ENCODE results near the gene GP2. TPM values are rescaled to one million over a fixed set of nuclear protein-coding genes. Genes with fewer than 3 reads are reported as not detected.
"Not testable (repeated sequence)": the region's sequence is repeated elsewhere in the genome, so short reads cannot be mapped to it uniquely, and the experiment has no call there.

GP2 gene
- total RNA-seq, 1 donor: not detected

DNA sequence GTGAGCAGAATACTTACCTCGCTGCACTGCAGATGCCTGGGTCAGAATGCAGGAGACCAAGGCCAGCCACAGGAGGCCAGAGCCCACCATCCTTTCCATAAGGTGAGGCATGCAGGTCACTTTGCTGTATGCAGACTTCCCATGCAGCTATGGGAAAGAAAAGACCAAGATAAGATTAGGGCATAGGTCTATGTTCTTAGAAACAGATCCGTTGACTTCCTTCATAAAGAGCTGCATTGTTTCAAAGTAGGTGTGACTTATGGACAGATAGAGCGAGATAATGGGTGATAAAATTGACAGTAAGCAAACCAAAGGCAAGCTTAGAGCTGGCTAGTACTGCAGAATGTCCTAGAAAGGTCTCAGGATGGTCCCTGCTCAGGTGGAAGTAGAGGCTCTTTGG is 992 bp downstream of the GP2 start:
- no peak for DNase-seq (ENCODE audit: low read depth in 2 of 3, low spot score in 2 of 3)

DNA sequence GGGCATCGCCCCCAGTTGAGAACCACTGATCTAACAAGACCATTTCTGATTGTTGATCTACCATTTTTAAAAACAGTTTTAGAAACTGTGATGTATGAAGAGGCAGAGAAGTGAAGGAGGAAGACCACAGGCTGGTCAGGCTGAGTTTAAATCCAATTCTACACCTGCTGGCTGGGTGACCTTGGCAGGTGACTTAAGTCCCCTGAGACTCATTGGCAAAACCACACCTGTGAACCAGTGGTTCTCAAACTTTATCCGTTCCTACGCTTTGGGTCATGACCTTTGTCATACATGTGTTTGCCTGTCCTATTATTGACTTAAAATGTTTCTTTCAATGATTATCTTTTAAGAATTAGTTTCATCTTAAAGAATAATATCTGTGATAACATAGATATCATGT is 2.3 kb downstream of the GP2 start:
- no peak for DNase-seq (ENCODE audit: low read depth in 2 of 3, low spot score in 2 of 3)

DNA sequence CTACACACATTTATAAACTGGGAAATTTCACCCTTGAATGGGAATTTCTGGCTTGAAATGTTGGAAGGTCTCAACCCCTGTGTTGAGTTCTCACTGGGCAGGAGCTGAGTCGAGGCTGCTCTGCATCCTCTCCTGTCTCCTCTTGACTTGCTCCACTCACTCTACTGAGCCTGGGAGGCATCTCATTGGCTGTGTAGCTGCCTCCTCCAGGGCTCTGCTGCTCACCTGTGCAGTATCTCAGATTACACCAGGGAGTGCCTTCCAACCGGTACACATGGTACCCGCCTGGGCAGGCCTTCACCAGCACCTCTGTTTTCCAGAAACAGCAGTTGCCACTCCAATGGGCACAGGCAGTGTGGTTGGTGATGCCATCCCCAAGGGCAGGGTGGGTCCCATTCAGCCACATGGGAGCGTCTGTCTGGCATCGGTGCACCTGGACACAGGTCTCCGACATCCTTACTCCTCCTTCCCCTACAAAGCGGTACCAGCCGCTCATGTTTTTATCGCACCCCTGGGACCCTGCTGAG is 3.7 kb downstream of the GP2 start:
- DNase-seq (ENCODE audit: low read depth in 2 of 3, low spot score in 2 of 3): no peak

DNA sequence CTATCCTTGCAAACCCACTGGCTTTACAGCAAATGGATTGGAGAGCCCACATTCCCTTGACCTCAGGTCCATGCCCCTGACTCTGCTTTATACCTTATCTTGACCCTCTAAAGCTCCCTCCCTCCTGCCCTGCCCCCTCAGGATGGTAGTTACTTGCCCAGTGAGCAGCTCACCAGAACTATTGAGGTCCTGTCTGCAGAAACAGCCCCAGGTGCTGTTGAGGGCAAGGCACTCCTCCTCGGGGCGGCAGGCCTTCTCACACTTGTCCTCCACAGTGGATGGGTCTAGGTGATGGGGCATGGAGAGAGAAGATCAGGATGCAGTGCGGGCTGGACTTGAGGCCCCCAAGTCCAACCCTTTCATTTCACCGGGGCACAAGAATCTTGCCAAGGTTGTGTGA is 4.6 kb downstream of the GP2 start:
- no peak for DNase-seq (ENCODE audit: low read depth in 2 of 3, low spot score in 2 of 3)

DNA sequence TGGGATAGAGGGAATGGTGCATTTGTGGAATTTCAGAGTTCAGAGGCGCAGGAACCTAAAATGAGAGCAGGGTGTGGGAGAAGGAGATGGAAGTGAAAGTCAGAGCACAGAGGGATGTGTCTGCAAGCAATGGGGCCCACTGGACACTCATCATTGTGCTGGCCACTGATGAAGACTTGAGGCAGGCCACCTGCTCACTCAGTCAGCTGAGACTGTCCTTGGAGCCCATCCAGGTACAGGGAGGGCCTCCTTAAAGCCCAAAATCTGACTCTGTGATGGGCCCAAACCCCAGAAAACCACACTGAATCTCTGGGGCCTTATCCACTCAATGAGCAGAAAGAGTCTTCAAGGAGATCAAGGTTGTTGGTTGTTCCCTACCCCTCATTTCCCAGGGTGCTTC is 5.6 kb downstream of the GP2 start:
- no peak for DNase-seq (ENCODE audit: low read depth in 2 of 3, low spot score in 2 of 3)

DNA sequence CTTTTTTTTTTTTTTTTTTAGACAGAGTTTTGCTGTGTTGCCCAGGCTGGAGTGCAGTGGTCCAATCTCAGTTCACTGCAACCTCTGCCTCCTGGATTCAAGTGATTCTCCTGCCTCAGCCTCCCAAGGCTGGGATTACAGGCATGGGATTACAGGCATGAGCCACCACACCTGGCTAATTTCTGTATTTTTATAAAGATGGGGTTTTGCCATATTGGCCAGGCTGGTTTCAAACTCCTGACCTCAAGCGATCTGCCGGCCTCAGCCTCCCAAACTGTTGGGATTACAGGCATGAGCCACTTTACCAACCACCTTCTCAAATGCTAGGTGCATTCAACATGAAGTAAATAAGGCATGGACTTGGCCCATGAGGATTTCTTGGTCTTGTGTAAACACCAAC is 6.3 kb downstream of the GP2 start:
- not testable (repeated sequence) for DNase-seq (ENCODE audit: low read depth in 2 of 3, low spot score in 2 of 3)

DNA sequence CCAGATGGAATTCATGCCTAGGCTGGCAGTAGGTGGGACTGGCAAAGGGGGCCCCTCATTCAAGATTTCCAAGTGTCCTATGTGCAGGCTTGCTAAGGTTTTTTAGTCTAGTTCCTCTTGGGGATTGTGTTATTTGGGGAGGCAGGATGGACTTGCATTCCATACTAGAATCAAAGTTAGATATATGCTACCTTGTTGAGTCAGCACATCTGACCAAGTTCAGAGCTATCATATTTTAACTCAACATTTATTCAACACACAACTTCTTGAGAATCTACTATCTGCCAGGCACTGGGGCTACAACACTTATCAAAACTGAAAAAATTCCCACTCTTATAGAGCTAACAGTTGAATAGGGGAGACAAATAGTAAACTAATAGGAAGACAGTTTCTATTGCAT is 6.7 kb downstream of the GP2 start:
- DNase-seq (ENCODE audit: low read depth in 2 of 3, low spot score in 2 of 3): no peak

DNA sequence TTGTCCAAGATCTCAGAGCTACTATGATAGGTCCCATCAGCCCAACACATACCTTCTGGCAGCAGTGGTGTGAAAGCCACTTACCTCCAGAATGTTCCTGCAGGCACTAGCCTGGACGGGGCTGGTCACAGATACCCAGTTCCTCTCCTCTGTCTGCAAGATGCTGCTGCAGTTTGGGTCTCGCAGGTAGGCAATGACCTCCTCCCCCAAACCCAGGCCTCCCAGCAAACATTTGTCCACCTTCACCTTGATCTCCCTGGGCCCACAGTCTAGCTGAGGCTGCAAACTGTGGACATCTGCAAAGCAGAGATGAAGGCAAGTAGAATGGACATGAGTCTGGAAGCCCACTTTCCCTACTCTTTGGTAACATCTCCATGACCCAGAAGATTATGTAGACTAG is 7.1 kb downstream of the GP2 start:
- DNase-seq (ENCODE audit: low read depth in 2 of 3, low spot score in 2 of 3): no peak

DNA sequence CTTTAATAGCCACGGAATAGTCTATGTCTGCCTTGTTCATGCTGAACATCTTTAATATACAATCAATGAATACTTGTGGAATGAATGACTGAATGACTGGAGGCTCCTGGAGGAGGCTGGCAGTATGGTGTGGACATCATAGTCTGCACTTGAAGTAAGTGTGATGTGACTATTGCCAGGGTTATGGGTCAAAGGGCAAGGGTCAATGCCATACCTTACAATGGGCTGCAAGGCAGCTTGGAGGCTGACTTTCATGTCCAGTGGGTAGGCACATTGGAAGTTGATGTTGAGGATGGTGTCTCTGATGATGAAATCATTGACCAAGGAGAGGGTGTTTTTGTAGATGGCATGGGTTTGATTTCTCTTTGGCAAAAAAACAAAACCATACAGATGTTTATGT is 7.9 kb downstream of the GP2 start:
- no peak for DNase-seq (ENCODE audit: low read depth in 2 of 3, low spot score in 2 of 3)

DNA sequence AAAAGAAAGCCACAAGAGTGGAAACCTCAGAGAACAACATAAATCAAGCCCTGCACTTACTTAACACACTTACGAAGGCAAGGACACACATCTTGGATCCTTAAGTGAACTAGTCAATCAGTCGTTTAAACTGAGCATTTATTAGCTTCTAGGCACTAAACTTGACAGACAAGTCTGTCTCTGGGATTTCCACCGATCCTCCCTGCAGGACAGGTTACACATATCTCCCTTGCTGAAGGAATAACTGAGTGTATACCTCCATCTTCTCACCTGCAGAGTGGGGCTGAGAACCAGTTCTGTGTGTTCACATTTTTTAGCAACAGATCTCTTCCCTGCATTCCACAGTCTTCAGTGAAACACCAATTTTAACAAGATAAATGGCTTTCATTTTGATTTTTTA is 8.9 kb downstream of the GP2 start:
- no peak for DNase-seq (ENCODE audit: low read depth in 2 of 3, low spot score in 2 of 3)

DNA sequence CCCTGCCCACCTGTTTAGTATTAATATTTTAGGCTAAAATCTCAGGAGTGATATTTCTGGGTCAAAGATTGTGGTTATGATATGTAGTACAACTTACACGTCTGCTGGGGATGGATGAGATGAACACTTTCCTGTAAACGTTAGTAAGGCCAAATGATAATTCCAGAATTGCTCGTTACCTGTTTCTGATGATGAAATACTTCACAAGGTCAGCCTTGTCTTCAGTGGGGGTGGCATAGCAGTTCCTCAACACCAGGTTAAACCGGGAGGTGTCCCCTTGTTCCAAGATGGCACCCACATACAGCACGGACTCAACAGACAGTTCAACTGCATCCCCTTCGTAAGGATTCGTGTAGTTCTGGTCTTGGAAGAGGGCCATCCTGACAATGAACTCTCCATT is 9.3 kb downstream of the GP2 start:
- no peak for DNase-seq (ENCODE audit: low read depth in 2 of 3, low spot score in 2 of 3)

DNA sequence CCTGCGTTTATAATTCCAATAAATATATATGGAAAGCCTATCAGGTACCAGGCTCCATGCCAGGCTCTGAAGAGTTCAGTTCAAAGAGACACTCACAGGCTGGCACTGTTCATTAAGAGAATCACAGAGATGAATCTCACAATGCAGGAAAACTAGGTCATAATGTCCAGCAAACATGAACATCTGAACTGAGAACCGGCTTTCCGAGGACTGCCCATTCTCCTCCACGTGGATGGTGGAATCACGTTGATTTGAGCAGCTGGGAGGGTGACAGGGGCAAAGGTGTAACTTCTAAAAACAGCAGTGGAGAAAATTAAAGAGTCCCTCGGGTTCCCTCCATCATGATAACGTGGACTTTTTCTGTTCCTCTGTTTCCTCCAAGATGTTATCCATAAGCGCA is 10.2 kb downstream of the GP2 start:
- no peak for DNase-seq (ENCODE audit: low read depth in 2 of 3, low spot score in 2 of 3)

DNA sequence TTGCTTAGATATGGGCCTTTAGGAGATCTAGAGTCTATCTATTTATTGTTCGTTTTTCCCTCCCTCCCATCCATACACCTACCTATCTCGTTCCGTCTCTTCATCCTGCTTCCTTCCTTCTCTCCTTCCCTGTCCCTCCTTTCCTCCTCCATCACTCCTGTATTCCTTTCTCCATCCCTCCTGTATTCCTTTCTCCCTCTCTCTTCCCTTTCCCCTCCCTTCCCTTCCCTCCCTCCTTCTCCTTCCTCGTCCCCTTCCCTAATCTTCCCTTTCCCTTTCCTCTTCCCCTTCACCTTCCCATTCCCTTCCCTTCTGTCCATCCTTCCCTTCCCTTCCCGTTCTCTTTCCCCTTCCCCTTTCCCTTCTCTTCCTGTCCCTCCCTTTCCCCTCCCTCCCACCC is 10.6 kb downstream of the GP2 start:
- DNase-seq (ENCODE audit: low read depth in 2 of 3, low spot score in 2 of 3): no peak

DNA sequence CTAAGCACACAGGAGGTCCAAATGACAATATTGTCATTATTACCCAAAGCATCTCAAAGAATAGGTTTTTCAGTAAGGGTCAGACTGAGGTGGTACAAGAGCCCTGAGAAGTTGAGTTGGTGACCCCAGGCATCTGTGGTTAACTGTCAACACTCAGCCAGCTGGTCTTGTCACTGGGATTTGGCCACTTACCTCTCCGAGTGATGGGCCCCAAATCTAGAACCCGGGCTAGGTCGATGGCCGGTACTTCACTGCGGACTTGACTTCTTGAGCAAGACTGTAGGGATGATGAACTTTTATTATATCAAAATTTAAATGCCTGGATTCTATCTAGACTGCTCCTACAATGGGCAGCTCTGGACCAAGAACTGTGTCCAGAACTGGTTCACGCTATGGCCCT is 11.5 kb downstream of the GP2 start:
- no peak for DNase-seq (ENCODE audit: low read depth in 2 of 3, low spot score in 2 of 3)

DNA sequence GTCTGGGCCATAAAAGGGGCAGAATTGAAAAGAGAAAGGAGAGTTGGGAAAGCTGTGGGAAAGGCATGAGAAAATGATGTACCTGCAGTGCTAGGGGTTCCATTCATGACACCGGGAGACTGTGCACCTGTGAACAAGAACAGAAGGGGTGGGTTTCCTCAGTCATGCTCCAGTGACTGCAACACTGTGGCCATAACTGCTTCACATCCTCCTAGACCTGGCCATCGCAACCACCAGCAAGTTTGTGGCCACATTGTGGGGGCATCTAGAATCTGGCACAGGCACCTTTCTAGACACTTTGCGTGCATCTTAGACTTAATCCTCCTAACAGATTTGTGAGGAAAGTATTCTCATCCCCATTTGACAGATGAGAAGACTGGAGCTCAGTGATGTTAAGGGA is 12.7 kb downstream of the GP2 start:
- no peak for DNase-seq (ENCODE audit: low read depth in 2 of 3, low spot score in 2 of 3)

DNA sequence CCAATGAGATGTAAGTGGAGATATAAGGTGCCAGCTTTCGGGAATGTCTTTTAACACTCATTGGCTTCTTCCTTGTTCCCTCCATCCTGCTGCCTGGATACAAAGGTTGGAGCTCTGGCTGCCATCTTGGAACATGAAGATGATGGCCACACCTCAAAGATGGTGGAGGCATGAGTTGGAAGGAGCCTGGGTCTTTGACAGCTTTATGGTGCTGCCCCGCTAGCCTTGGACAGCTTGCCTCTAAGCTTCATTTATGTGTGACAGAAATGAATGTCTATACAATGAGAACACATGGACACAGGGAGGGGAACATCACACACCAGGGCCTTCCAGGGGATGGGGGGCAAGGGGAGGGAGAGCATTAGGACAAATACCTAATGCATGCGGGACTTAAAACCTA is 13.6 kb downstream of the GP2 start:
- no peak for DNase-seq (ENCODE audit: low read depth in 2 of 3, low spot score in 2 of 3)

DNA sequence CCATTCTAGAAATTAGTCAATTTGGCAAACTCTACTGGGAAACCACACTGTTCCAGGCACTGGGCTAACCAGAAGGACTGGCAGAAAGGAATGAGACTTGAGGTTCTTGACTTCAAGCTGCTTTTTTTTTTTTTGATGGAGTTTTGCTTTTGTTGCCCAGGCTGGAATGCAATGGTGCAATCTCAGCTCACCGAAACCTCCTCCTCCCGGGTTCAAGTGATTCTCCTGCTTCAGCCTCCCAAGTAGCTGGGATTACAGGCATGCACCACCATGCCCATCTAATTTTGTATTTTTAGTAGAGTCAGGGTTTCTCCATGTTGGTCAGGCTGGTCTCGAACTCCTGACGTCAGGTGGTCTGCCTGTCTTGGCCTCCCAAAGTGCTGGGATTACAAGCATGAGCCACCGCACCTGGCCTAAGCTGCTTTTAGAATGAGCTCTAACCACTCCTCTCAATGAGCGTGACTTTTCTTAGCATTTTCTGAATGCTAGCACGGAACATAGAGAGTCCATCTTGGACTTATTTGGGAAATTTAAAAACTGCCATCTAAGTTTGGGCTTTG is 14.7 kb downstream of the GP2 start:
- not testable (repeated sequence) for DNase-seq (ENCODE audit: low read depth in 2 of 3, low spot score in 2 of 3)

DNA sequence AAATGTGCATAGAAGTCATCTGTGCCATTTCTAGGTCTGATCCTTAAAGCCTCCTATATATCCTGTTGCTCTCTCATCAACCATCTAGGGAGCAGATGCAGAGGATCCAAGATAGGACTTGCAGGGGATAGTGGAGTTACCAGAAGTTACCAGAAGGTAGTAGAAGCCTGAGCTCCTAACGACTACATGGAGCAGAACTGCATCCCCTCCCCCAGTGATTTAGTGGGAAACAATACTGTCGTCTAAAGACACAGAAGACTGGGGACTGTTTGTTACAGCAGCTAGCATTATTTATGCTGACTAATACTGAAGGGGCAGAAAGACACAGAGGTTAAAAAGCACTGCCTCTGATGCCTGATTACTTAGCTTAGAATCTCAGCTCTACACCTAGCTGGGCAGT is 15.8 kb downstream of the GP2 start:
- DNase-seq (ENCODE audit: low read depth in 2 of 3, low spot score in 2 of 3): no peak

DNA sequence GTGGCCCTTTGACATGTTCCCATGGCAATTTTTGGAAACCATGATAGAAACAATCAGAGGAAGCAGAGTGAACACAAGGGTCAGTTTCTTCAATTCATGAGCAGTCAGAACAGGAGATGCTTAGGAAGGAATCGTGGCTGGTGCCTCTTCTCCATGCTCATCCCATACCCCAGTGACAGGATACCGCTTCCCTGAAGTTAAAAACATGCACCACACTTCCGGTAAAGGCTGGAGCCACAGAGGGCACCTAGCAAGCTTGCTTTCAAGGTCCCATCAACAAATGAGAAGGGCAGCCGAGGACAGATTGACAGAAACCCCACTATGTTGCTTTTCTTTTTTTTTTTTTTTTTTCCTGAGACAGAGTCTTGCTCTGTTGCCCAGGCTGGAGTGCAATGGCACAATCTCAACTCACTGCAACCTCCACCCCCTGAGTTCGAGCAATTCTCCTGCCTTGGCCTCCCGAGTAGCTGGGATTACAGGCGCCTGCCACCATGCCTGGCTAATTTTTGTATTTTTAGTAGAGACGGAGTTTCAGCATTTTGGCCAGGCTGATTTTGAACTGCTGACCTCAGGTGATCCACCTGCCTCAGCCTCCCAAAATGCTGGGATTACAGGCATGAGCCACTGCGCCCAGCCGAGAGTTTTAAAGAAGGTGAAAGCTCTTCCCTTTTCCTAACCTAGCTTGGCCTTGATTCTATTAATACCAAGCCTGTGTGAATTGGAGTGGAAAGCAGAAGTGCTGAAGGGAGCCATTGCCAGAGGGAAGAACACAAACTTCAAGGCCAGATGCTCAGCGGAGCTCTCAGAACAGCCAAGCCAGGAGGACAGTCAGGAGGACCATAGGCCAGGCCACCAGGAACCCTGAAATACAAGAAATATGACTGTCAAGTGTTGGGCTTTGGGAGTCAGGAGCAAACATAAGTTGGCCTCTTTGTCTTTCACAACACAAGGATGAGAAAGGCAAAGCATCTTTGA is 16.6 kb downstream of the GP2 start:
- no peak for DNase-seq (ENCODE audit: low read depth in 2 of 3, low spot score in 2 of 3)

DNA sequence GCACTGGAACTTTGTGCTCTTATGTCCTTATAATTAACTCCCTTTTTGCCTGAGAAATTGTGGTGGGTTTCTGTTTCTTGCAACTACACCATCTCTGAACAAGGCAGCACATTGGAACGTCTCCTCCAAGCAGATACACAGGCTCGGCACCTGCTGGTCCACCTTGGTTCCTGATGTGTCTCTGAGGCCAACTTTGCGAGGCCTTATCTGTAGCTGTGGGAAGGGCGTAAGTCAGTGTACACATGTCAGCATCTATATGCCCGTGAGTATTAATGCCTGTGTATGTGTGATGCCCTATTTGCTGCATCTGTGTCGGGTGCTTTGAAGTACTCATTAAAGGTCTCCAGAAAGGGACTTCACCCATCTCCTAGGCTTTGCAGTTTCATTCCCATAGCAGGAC is 17.5 kb downstream of the GP2 start:
- DNase-seq (ENCODE audit: low read depth in 2 of 3, low spot score in 2 of 3): no peak

DNA sequence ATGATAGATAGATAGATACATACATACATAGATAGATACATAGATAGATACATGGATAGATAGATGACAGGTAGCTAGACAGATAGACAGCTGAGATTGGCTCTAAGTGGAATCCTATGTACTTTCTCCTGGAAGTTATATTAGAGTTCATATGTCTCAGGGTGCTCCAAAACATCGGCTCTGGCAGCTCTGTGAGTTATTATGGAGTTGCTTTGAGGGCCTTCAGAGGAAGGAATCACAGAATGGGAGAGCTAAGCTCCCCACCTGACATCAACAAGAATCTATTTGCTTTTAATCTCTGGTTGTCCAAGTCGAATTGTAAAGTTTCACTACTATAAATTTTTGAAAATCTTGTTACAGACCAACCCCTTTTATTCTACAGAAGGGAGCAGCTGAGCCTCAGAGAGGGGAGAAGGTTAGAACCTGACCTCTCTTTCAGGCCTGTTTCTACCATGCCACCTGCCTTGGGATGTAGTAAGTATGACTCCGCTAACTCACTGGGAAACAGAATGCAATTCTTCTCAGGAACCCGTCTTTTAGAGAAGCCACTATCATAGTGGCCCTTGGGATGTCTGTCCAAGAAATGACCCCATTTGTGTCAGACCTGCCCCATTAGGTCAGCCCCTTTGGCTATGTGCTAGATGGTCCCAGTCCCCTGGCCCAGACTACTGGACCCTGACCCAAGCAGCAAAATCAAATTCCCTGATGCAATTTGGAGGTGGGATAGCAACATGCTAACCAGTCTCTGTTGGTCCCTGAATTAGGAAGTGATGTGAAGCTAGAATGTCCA is 18.3 kb downstream of the GP2 start:
- DNase-seq (ENCODE audit: low read depth in 2 of 3, low spot score in 2 of 3): no peak
